Pulmonary artery endothelial cell (primary cell): Measurements from ENCODE around the gene TACSTD2. TPM values are rescaled to one million over a fixed set of nuclear protein-coding genes. Genes with fewer than 3 reads are reported as not detected.
A peak's percentile ranks its signal among the peaks of the same experiment; 100 is the strongest.
"Not testable (repeated sequence)": the region's sequence is repeated elsewhere in the genome, so short reads cannot be mapped to it uniquely, and the experiment has no call there.

Experiments
- DNase-seq: peaks from one replicate; pipeline ENCODE4 v3.0.0-alpha.2; 2011; ENCODE audit warnings: low read depth, low spot score
- total RNA-seq: library from RNA; depleted of rRNA; stranded (reverse); fragments of >200 nt; gene quantifications from 2 replicates; pipeline ENCODE4 v1.2.3, GENCODE V29; 2014

TACSTD2 gene
- 0.79 and 15.8 TPM in 2 replicates for total RNA-seq

GRCh38 chr1:58576727-58577653, at the start of gene TACSTD2:
Gene TACSTD2, minus strand, starts transcription at chr1:58577252. Its CDS starts 96 bp downstream, at chr1:58577156.
- DNase-seq, result no peak

DNA sequence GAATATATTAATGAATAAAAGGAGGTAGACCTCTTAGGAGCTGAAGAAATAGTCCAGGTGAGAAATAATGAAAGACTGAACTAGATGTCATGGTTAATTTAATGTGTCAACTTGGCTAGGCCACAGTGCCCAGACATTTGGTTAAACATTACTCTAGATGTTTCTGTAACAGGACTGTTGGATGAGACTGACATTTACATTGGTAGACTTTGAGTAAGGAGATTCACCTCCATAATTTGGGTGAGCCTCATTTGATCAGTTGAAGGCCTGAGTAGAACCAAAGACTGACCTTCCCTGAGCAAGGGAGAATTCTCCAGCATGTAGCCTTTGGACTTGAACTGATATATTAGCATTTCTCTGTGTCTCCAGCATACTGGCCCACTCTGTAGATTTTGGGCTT, 49.2 kb upstream of the TACSTD2 start:
- DNase-seq, result no peak

DNA sequence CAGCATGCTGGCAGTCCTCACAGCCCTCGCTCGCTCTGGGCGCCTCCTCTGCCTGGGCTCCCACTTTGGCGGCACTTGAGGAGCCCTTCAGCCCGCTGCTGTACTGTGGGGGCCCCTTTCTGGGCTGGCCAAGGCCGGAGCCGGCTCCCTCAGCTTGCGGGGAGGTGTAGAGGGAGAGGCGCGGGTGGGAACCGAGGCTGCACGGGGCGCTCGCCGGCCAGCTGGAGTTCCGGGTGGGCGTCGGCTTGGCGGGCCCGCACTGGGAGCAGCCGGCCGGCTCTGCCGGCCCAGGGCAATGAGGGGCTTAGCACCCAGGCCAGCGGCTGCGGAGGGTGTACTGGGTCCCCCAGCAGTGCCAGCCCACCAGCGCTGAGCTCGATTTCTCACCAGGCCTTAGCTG, 46.2 kb upstream of the TACSTD2 start:
- DNase-seq, result not testable (repeated sequence)

GRCh38 chr1:58622571-58622970, 45.5 kb upstream of the TACSTD2 start:
- DNase-seq, result no peak

DNA sequence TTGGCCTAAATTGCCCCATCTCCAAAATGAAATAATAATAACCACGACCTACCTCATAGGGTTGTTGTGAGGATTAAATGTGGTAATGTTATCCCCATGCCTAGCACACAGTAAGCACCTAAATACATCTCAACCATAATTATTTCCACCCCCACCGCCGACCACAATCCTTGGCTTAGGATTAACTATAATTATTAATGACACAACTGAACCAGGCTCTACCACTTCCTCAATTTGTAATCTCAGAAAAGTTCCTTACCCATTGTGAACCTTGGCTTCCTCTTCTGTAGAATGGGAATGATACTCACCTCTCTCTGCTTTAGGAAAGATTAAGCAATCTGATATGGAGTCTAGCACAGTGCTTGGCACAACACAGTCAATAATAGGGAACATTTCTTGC, 44.3 kb upstream of the TACSTD2 start:
- no peak for DNase-seq

DNA sequence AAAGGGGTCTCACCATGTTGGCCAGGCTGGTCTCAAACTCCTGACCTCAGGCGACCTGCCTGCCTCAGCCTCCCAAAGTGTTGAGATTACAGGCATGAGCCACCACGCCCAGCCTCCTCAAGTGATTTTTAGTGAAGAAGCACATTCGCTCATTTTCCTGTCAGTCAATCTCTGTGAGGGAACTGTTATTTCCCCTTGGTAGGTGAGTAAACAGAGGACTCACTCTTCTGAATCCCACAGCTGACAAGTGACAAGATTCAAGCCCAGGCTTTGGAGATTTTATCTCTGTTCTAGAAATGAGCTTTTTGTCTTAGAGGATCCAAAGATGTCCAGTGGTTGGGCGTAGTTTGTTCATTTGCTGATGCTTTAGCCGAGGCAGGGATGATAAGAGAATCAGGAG, 43.9 kb upstream of the TACSTD2 start:
- DNase-seq, result no peak

DNA sequence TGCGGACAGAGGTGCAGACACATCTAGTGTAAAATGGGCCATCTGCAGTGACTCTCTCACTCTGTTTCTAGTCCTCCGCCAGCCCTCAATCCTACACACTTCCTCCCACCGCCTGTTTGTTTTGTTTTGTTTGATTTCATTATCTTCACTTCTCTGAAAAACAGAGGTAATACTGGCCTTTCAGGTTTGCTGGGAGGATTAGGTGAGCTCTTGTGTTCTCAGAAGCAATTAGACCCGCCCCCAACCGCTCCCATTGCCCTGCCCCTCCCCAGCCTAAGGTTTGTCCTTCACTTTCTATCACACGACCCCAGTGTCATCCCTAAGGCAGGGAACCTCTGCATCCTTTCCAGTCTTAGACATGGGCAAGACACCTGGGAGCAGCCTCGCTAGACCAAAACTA, 43.2 kb upstream of the TACSTD2 start:
- no peak for DNase-seq

GRCh38 chr1:58619286-58620054, 42.4 kb upstream of the TACSTD2 start:
- DNase-seq, result peak; percentile 29

- peak; percentile 84 for DNase-seq
Measured at GRCh38 chr1:58618303-58618702, 41.3 kb upstream of the TACSTD2 start.

GRCh38 chr1:58611861-58612385, 34.9 kb upstream of the TACSTD2 start:
- no peak for DNase-seq

- no peak for DNase-seq
Measured at GRCh38 chr1:58608945-58609344, 31.9 kb upstream of the TACSTD2 start.

DNA sequence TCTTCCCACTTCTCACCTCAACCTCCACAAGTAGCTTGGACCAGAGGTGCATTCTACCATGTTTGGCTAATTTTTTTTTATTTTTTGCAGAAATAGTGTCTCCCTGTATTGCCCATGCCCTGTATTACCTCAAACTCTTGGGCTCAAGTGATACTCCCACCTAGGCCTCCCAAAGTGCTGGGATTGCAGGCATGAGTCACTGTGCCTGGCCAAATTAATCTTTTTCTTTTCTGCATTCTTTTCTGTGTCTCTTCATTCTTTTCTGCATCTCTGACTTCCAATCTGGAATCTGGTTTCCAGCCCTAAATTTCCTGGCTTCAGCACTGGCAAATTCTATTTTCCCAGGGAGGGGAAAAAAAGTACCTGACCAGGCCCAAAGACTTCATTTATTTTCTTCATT, 31.2 kb upstream of the TACSTD2 start:
- no peak for DNase-seq

GRCh38 chr1:58607391-58607790, 30.3 kb upstream of the TACSTD2 start:
- DNase-seq, result no peak

- DNase-seq, result not testable (repeated sequence)
Measured at GRCh38 chr1:58601921-58602320, 24.9 kb upstream of the TACSTD2 start.

DNA sequence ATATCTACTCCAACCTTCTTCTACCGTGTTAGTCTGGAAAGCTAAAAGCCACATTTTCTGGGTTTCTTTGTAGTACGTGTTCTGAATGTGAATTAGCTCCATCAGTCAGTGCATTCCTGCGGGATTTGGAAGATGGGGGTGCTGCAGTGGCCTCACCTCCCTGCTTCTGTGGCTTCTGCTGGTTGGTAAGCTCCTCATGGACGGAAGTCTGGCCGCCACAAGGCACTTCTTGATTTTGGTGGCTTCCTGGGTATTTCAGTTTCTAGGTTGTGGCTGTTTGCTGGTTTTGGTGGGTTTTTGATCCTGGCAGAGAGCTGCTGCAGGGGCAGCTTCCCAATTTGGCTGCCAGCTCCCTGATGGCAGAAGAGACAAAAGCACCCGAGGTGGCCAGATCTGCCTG, 20.9 kb upstream of the TACSTD2 start:
- DNase-seq, result no peak

DNA sequence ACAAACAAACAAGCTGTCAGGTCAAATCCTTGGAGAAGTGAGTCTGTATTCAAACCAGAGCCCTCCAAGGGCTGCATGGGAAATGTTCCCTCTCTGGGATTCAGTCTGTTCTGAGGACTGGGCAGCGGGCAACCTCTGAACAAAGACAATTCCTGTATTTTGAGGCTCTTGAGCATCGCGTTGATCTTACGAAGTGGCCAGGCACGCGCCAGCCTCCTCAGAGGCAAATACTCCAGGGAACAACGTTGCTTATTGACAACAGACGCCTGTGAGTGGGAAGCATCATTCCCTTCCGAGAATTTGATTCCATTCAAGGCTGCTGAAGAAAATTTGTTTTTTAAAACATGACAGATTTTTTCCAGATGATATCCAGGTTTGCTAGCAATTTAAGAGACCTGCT, 20.0 kb upstream of the TACSTD2 start:
- DNase-seq, result no peak

DNA sequence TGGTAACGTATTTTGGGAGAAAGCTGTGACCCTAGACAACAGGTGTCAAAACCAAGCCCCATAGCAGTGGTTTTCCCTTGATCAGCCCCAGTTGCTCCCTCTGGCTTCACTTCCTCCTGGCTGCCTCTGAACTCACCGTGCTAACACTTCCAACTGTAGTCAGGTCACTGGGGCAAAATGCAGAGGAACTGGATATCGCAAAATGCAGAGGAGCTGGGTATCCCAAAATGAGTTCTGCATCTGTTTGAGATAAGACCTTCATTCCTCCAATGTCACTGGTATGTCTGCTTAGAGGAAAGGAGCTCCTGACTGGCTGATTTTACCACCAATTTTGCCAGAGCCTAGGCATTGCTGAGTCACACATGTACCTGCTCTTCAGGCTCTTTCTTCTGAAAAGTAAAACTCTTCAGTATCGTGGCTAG, 19.6 kb upstream of the TACSTD2 start:
- DNase-seq, result no peak

- no peak for DNase-seq
Measured at GRCh38 chr1:58594546-58594945, 17.5 kb upstream of the TACSTD2 start.

DNA sequence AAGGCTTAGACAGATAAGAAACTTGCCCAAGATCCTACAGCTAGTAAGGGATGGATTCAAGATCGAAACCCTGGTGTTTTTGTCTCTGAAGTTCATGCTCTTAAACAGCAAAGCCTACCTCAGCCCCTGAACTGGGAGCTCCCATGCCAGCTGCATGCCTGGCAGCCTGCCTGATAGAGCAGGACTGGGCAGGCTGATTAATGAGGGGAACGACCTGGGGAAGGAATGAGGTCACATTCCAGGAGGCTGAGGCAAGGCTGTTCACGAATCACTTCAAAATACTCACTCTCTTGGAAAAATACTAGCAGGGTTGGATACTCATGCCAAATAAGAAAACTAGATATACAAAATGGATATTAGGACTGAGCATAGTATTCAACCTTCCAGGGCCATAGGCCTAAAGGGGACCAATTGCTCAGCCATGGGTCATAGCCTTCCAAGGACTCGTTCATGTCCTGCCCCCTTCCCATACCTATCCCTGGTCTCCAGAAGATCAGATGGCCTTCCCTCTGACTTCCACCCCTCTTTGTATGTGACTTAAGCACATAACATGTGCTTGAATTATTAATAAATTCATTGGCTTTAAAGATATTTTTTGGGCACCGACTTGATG, 15.6 kb upstream of the TACSTD2 start:
- DNase-seq, result peak; percentile 95

- DNase-seq, result no peak
Measured at GRCh38 chr1:58591806-58592205, 14.8 kb upstream of the TACSTD2 start.

- no peak for DNase-seq
Measured at GRCh38 chr1:58590019-58590418, 13.0 kb upstream of the TACSTD2 start.

- DNase-seq, result no peak
Measured at GRCh38 chr1:58588396-58588795, 11.3 kb upstream of the TACSTD2 start.
